ENCODE data around the gene ADAM19. TPM values are rescaled to one million over a fixed set of nuclear protein-coding genes. Genes with fewer than 3 reads are reported as not detected.

The ADAM19 gene
- total and polyA plus RNA-seq, 2 donors from 2014 or later: 0.88 to 9.2 TPM

DNA sequence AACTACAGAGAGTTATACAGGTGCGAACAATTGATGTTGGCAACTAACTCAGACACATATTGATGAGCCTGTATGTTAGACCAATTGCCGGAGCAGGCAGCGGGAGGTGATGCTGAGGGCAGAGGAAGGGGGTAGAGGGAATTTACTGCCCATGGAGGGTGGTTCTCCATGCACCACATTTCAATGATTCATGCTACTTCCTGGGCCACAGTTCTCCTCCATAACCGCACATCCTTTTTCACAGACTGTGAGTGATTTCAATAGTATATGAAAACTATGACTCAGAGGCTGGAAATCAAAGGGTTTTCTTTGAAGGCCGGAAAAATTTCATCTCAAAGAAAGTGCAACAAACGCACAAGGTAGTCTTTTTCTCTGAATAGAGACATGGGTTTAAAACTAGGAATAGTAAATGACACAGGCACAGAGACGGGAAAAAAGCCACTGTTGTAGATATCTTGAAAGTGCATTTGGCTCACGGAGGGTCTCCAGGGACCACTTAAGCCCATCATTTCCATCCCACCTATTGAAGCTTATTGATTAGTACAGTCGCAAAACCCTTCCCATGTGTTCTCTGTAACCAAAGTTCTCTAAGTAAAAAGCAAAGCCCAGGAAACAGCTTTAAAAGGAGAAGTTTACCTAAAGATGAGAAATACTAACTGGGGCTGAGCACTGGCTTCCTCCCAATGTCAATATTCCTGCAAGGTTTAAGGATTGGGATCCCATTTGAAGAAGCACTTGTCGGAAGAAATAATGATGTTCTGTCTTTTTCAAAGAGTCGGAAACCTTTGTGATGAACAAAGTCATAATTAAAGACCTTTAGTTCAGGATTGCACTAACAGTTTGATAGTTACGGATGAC lies 28.0 kb upstream of the ADAM19 start:
- H3K4me1 ChIP-seq (ENCODE audit: control insufficient read depth in 2 of 3, insufficient read depth in 2 of 3, low read depth in 1 of 3, low read length in 3 of 3): no peaks in the 10 kb centered on the region
- FAIRE-seq (no peak), DNase-seq (no peak)
- intact Hi-C loops (cut with DNase I): no loop called here
- H3K9me3 ChIP-seq (ENCODE audit: control insufficient read depth in 2 of 3, insufficient read depth in 1 of 3, low read length in 3 of 3): no peaks in the 10 kb centered on the region
- no peak overlapping the region for H3K4me3 ChIP-seq (ENCODE audit: low read length in 3 of 3)
- no peaks in the 10 kb centered on the region for H3K36me3 ChIP-seq (ENCODE audit: control insufficient read depth in 2 of 3, insufficient read depth in 3 of 3, low read length in 3 of 3)
- no peak overlapping the region for H3K27ac ChIP-seq (ENCODE audit: low read depth in 2 of 2, low read length in 2 of 2)
- no peak overlapping the region for H3K9ac ChIP-seq (ENCODE audit: low read length in 3 of 3)
- H3K27me3 ChIP-seq (ENCODE audit: control insufficient read depth, insufficient read depth, low read length): no peaks in the 10 kb centered on the region
- no peak for TF ChIP-seq CTCF (IDR thresholded peaks at IDR 0.05; ENCODE audit: borderline replicate concordance, extremely low read depth, insufficient read depth)

DNA sequence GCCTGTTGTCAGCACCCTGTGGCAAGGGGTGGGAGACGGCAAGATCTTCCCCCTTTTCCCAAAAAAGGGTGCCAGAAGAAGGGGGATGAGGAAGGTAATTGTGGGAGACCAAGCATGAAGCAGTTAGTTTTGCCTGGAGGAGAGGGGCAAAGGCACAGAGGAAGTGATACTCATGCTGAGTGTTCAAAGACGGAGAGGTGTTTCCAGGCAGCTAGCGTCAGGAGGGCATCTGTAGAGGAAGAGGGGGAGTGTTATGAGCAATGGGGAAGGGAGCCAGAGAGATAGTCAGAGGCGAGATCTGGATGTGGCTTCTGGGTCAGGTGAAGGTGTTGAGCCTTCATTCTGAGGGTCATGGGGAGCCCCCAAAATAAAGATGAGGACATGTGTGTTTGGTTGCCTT lies 26.9 kb upstream of the ADAM19 start:
- intact Hi-C loops (cut with DNase I): no loop called here

DNA sequence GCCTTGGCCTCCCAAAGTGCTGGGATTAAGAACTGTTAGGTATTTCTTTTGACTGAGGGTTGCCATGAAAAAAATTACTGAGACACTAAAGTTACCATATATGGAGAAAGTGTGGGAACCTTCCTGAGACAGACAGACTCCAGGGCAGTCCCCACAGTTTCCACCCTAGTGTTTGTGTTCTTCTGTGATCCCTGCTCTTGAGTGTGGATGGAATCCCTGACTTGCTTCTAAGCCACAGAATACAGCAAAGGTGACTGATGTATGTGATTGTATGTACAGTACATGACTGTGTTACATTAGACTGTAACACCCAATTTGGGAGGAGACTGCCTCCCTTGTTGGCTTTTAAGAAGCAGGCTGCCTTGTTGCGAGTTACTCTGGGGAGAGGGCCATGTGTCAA lies 24.7 kb upstream of the ADAM19 start:
- FAIRE-seq (no peak), DNase-seq (no peak)
- H3K4me1 ChIP-seq (ENCODE audit: control insufficient read depth in 2 of 3, insufficient read depth in 2 of 3, low read depth in 1 of 3, low read length in 3 of 3): no peaks in the 10 kb centered on the region
- H3K9me3 ChIP-seq (ENCODE audit: control insufficient read depth in 2 of 3, insufficient read depth in 1 of 3, low read length in 3 of 3): no peaks in the 10 kb centered on the region
- no peak overlapping the region for H3K9ac ChIP-seq (ENCODE audit: low read length in 3 of 3)
- no peaks in the 10 kb centered on the region for H3K36me3 ChIP-seq (ENCODE audit: control insufficient read depth in 2 of 3, insufficient read depth in 3 of 3, low read length in 3 of 3)
- H3K27ac ChIP-seq (ENCODE audit: low read depth in 2 of 2, low read length in 2 of 2): no peak overlapping the region
- no peaks in the 10 kb centered on the region for H3K27me3 ChIP-seq (ENCODE audit: control insufficient read depth, insufficient read depth, low read length)
- H3K4me3 ChIP-seq (ENCODE audit: low read length in 3 of 3): no peak overlapping the region
- intact Hi-C loops (cut with DNase I): no loop called here
- TF ChIP-seq CTCF (IDR thresholded peaks at IDR 0.05; ENCODE audit: borderline replicate concordance, extremely low read depth, insufficient read depth): no peak

More for the DNA sequence above, 26.9 kb upstream of the ADAM19 start:
- Histone ChIP-seq H3K9ac (ENCODE audit: low read length in 3 of 3) (no peak overlapping the region), H3K9me3 (ENCODE audit: control insufficient read depth in 2 of 3, insufficient read depth in 1 of 3, low read length in 3 of 3) (no peaks in the 10 kb centered on the region), H3K36me3 (ENCODE audit: control insufficient read depth in 2 of 3, insufficient read depth in 3 of 3, low read length in 3 of 3) (no peaks in the 10 kb centered on the region), H3K4me3 (ENCODE audit: low read length in 3 of 3) (no peak overlapping the region), H3K27ac (ENCODE audit: low read depth in 2 of 2, low read length in 2 of 2) (no peak overlapping the region), H3K4me1 (ENCODE audit: control insufficient read depth in 2 of 3, insufficient read depth in 2 of 3, low read depth in 1 of 3, low read length in 3 of 3) (no peaks in the 10 kb centered on the region), H3K27me3 (ENCODE audit: control insufficient read depth, insufficient read depth, low read length) (no peaks in the 10 kb centered on the region)
- FAIRE-seq (no peak), DNase-seq (no peak)
- TF ChIP-seq CTCF (IDR thresholded peaks at IDR 0.05; ENCODE audit: borderline replicate concordance, extremely low read depth, insufficient read depth): no peak
